WTC11 (cell line): Measurements from ENCODE around the gene MEAF6. TPM values are rescaled to one million over a fixed set of nuclear protein-coding genes. Genes with fewer than 3 reads are reported as not detected.

Experiments used
- ATAC-seq: fragments of 200-7000 bp; cut with Tn5 transposase; 2 replicates; pipeline ENCODE4 v1.10.0; 2021; ENCODE audit warnings: mild to moderate bottlenecking, moderate library complexity
- CTCF ChIA-PET: fragments of 300-600 bp; sonication (Branson Sonifier 250); formaldehyde crosslinking; loops from one replicate; lab custom pipeline; 2021; ENCODE audit warnings: antibody characterized with exemption; lab: Charles Lee
- POLR2A ChIA-PET: fragments of 350-600 bp; sonication (Branson Sonifier 250); formaldehyde crosslinking; loops from one replicate; lab custom pipeline; 2021; ENCODE audit warnings: antibody characterized with exemption; lab: Charles Lee
- DNase-seq: peaks from one replicate; pipeline ENCODE4 v3.0.0; 2021; ENCODE audit warnings: low spot score
- H3K27ac Mint-ChIP-seq: 2 replicates; pipeline ENCODE4 v1.8.0; 2021; ENCODE audit warnings: mixed read lengths
- H3K27me3 Mint-ChIP-seq: 2 replicates; pipeline ENCODE4 v1.8.0; 2021; ENCODE audit warnings: low read depth, mild to moderate bottlenecking, moderate library complexity, mixed read lengths
- H3K36me3 Mint-ChIP-seq: 2 replicates; pipeline ENCODE4 v1.8.0; 2021; ENCODE audit warnings: mixed read lengths
- H3K4me1 Mint-ChIP-seq: 2 replicates; pipeline ENCODE4 v1.8.0; 2022; ENCODE audit warnings: mixed read lengths
- H3K4me3 Mint-ChIP-seq: 2 replicates; pipeline ENCODE4 v1.8.0; 2021; ENCODE audit warnings: mild to moderate bottlenecking, moderate library complexity, mixed read lengths
- H3K9me3 Mint-ChIP-seq: 2 replicates; pipeline ENCODE4 v1.8.0; 2021; ENCODE audit warnings: mixed read lengths
- CTCF ChIP-seq: fragments of 200-600 bp; IDR thresholded peaks from 2 replicates; pipeline ENCODE4 v1.8.0; 2022; ENCODE audit warnings: antibody characterized with exemption
- EMX1 ChIP-seq: fragments of 250-450 bp; sonication (Bioruptor Pico); IDR thresholded peaks from 2 replicates; pipeline ENCODE4 v1.8.0; 2021; ENCODE audit warnings: mild to moderate bottlenecking
- ETV6 ChIP-seq: sonication (generic); formaldehyde crosslinking; IDR thresholded peaks from 2 replicates; pipeline ENCODE4 v1.8.1; 2022; ENCODE audit warnings: mild to moderate bottlenecking, missing genetic modification reagents
- IRF1 ChIP-seq: sonication (generic); formaldehyde crosslinking; IDR thresholded peaks from 2 replicates; pipeline ENCODE4 v1.8.0; 2023; ENCODE audit warnings: missing genetic modification reagents
- IRF2 ChIP-seq: sonication (generic); formaldehyde crosslinking; IDR thresholded peaks from 2 replicates; pipeline ENCODE4 v1.8.0; 2022; ENCODE audit warnings: low read depth, missing genetic modification reagents, borderline replicate concordance
- JAZF1 ChIP-seq: fragments of 250-450 bp; sonication (Bioruptor Pico); IDR thresholded peaks from 2 replicates; pipeline ENCODE4 v1.9.0; 2021; ENCODE audit warnings: moderate library complexity, mild to moderate bottlenecking, inconsistent platforms
- MYBL2 ChIP-seq: sonication (generic); formaldehyde crosslinking; IDR thresholded peaks from 2 replicates; pipeline ENCODE4 v1.8.1; 2023; ENCODE audit warnings: mild to moderate bottlenecking, moderate library complexity, missing genetic modification reagents
- NFATC4 ChIP-seq: fragments of 250-450 bp; sonication (Bioruptor Pico); IDR thresholded peaks from 2 replicates; pipeline ENCODE4 v1.9.0; 2021; ENCODE audit warnings: mild to moderate bottlenecking
- NFYB ChIP-seq: sonication (generic); formaldehyde crosslinking; conservative IDR thresholded peaks from 2 replicates; pipeline ENCODE4 v1.8.0; 2022; ENCODE audit warnings: low read depth, missing genetic modification reagents
- PRDM15 ChIP-seq: sonication (generic); formaldehyde crosslinking; IDR thresholded peaks from 2 replicates; pipeline ENCODE4 v1.8.0; 2022; ENCODE audit warnings: missing genetic modification reagents
- PRRX2 ChIP-seq: fragments of 250-450 bp; sonication (Bioruptor Pico); IDR thresholded peaks from 2 replicates; pipeline ENCODE4 v1.8.0; 2021; ENCODE audit warnings: mild to moderate bottlenecking
- RORB ChIP-seq: fragments of 250-450 bp; sonication (Bioruptor Pico); IDR thresholded peaks from 2 replicates; pipeline ENCODE4 v1.9.0; 2021; ENCODE audit warnings: mild to moderate bottlenecking
- ZBTB21 ChIP-seq: sonication (generic); formaldehyde crosslinking; IDR thresholded peaks from 2 replicates; pipeline ENCODE4 v1.8.1; 2023; ENCODE audit warnings: mild to moderate bottlenecking, missing genetic modification reagents, borderline replicate concordance
- ZNF121 ChIP-seq: sonication (generic); formaldehyde crosslinking; IDR thresholded peaks from 2 replicates; pipeline ENCODE4 v1.8.0; 2023; ENCODE audit warnings: missing genetic modification reagents
- ZNF317 ChIP-seq: sonication (generic); formaldehyde crosslinking; IDR thresholded peaks from 2 replicates; pipeline ENCODE4 v1.8.1; 2023; ENCODE audit warnings: low read depth, mild to moderate bottlenecking, moderate library complexity, missing genetic modification reagents, borderline replicate concordance
- ZNF423 ChIP-seq: fragments of 250-450 bp; sonication (Bioruptor Pico); IDR thresholded peaks from 2 replicates; pipeline ENCODE4 v2.1.2; 2022; ENCODE audit warnings: mild to moderate bottlenecking, moderate library complexity
- total RNA-seq: library from RNA; stranded (reverse); gene quantifications from 3 replicates; pipeline ENCODE4 v1.2.3, GENCODE V29; 2021
- TF ChIP-seq, protein P1 (sequence below): sonication (generic); formaldehyde crosslinking; IDR thresholded peaks from 2 replicates; pipeline ENCODE4 v1.8.1; 2023; ENCODE audit warnings: mild to moderate bottlenecking, moderate library complexity, missing genetic modification reagents
- TF ChIP-seq, protein P2 (sequence below): sonication (generic); formaldehyde crosslinking; IDR thresholded peaks from 2 replicates; pipeline ENCODE4 v1.8.1; 2023; ENCODE audit warnings: mild to moderate bottlenecking, missing genetic modification reagents
- TF ChIP-seq, protein P3 (sequence below): sonication (generic); formaldehyde crosslinking; IDR thresholded peaks from 2 replicates; pipeline ENCODE4 v1.8.1; 2023; ENCODE audit warnings: mild to moderate bottlenecking, missing genetic modification reagents, borderline replicate concordance

MEAF6 gene
- total RNA-seq, 1 experiment from 2014 or later: 37.4 TPM

DNA sequence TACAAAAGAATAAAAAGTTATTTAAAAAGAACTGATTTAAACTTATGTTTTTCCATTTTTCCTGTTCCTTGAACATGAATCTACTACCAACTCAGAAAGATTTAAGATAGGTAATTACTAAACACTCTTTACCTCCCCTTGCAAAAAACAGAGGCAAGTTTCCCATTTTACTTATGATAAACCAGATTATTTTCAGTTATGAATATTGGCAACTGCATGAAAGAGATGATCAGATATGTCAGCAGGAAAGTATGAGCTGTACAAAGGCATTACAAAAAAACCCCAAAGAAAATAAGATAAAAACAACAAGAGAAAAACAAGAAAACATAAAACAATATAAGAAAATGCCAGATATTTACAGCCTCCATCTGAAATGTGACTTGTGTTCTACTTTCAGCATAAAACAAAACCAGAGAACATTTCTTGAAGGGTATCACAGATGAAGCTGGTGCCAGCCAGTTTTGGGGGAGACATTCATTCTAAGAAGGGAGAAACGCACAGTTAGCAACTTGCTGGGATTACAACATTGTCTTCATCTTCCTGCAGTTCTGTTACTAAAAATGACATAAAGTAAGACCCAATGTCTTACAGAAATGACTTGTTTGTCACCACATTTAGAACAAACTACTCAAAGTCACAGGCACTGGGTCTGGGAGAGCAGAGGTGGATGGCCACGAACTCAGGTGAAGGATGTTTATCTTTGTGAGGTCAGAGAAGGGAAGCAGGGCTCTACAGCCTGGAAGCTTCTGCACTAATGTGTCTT lies 21.0 kb downstream of the MEAF6 start:
- Mint-ChIP-seq H3K27ac (no peak overlapping the region), H3K4me3 (no peak overlapping the region), H3K4me1 (no peaks in the 10 kb centered on the region)
- POLR2A ChIA-PET: interaction anchor here (0.8 kb wide), 1 partner anchor 15 kb away, joined by 7 read pairs; no protein-coding TSS in a partner anchor
- no peak for TF ChIP-seq IRF2 (CRISPR knock-in tag)
- TF ChIP-seq NFYB: no peak
- no peak for TF ChIP-seq ZBTB21 (CRISPR knock-in tag)
- no peak for TF ChIP-seq PRRX2 (CRISPR knock-in tag)
- TF ChIP-seq, protein P1, sequence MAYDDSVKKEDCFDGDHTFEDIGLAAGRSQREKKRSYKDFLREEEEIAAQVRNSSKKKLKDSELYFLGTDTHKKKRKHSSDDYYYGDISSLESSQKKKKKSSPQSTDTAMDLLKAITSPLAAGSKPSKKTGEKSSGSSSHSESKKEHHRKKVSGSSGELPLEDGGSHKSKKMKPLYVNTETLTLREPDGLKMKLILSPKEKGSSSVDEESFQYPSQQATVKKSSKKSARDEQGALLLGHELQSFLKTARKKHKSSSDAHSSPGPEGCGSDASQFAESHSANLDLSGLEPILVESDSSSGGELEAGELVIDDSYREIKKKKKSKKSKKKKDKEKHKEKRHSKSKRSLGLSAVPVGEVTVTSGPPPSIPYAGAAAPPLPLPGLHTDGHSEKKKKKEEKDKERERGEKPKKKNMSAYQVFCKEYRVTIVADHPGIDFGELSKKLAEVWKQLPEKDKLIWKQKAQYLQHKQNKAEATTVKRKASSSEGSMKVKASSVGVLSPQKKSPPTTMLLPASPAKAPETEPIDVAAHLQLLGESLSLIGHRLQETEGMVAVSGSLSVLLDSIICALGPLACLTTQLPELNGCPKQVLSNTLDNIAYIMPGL (CRISPR knock-in tag): no peak
- TF ChIP-seq EMX1 (CRISPR knock-in tag): no peak
- TF ChIP-seq PRDM15: no peak
- TF ChIP-seq ETV6: no peak
- no peak for TF ChIP-seq IRF1 (CRISPR knock-in tag)
- no peak for TF ChIP-seq MYBL2 (CRISPR knock-in tag)
- TF ChIP-seq RORB (CRISPR knock-in tag): no peak
- TF ChIP-seq JAZF1 (CRISPR knock-in tag): no peak
- TF ChIP-seq NFATC4 (CRISPR knock-in tag): no peak
- TF ChIP-seq ZNF423: no peak
- TF ChIP-seq ZNF317 (CRISPR knock-in tag): no peak
- TF ChIP-seq, protein P2, sequence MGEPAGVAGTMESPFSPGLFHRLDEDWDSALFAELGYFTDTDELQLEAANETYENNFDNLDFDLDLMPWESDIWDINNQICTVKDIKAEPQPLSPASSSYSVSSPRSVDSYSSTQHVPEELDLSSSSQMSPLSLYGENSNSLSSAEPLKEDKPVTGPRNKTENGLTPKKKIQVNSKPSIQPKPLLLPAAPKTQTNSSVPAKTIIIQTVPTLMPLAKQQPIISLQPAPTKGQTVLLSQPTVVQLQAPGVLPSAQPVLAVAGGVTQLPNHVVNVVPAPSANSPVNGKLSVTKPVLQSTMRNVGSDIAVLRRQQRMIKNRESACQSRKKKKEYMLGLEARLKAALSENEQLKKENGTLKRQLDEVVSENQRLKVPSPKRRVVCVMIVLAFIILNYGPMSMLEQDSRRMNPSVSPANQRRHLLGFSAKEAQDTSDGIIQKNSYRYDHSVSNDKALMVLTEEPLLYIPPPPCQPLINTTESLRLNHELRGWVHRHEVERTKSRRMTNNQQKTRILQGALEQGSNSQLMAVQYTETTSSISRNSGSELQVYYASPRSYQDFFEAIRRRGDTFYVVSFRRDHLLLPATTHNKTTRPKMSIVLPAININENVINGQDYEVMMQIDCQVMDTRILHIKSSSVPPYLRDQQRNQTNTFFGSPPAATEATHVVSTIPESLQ (CRISPR knock-in tag): no peak
- TF ChIP-seq, all 79 proteins: peak for 0
- Mint-ChIP-seq H3K27me3 (no peaks in the 10 kb centered on the region), H3K9me3 (no peaks in the 10 kb centered on the region), H3K36me3 (peaks cover 21% of the 10 kb centered on the region)
- CTCF ChIA-PET: no interaction called here
- no peak for ATAC-seq
- DNase-seq: no peak

GRCh38 chr1:37487619-37487984 lies 27.0 kb downstream of the MEAF6 start:
- Mint-ChIP-seq H3K27ac (no peak overlapping the region), H3K4me3 (no peak overlapping the region), H3K4me1 (peaks cover 13% of the 10 kb centered on the region), H3K36me3 (peaks cover 4% of the 10 kb centered on the region), H3K9me3 (no peaks in the 10 kb centered on the region), H3K27me3 (no peaks in the 10 kb centered on the region)
- ATAC-seq: no peak
- CTCF ChIA-PET: interaction anchor here (0.5 to 6.4 kb wide), 33 partner anchors 8 to 1839 kb away, joined by 3 to 279 read pairs (median 5); partner anchors contain the start of genes EPHA10, GNL2, MEAF6 and SNIP1
- DNase-seq: no peak
- POLR2A ChIA-PET: interaction anchor here (0.5 to 1.9 kb wide), 5 partner anchors 10 to 214 kb away, joined by 3 to 8 read pairs (median 6); partner anchors contain the start of genes MEAF6 and ZC3H12A
- TF ChIP-seq, protein P1 (CRISPR knock-in tag): no peak
- TF ChIP-seq ZNF121 (CRISPR knock-in tag) (no peak), CTCF (no peak)
- TF ChIP-seq, protein P3, sequence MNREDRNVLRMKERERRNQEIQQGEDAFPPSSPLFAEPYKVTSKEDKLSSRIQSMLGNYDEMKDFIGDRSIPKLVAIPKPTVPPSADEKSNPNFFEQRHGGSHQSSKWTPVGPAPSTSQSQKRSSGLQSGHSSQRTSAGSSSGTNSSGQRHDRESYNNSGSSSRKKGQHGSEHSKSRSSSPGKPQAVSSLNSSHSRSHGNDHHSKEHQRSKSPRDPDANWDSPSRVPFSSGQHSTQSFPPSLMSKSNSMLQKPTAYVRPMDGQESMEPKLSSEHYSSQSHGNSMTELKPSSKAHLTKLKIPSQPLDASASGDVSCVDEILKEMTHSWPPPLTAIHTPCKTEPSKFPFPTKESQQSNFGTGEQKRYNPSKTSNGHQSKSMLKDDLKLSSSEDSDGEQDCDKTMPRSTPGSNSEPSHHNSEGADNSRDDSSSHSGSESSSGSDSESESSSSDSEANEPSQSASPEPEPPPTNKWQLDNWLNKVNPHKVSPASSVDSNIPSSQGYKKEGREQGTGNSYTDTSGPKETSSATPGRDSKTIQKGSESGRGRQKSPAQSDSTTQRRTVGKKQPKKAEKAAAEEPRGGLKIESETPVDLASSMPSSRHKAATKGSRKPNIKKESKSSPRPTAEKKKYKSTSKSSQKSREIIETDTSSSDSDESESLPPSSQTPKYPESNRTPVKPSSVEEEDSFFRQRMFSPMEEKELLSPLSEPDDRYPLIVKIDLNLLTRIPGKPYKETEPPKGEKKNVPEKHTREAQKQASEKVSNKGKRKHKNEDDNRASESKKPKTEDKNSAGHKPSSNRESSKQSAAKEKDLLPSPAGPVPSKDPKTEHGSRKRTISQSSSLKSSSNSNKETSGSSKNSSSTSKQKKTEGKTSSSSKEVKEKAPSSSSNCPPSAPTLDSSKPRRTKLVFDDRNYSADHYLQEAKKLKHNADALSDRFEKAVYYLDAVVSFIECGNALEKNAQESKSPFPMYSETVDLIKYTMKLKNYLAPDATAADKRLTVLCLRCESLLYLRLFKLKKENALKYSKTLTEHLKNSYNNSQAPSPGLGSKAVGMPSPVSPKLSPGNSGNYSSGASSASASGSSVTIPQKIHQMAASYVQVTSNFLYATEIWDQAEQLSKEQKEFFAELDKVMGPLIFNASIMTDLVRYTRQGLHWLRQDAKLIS (CRISPR knock-in tag): no peak
